Stimulated activated CD4-positive, alpha-beta T cell treated with anti-CD3 and anti-CD28 coated beads, Interleukin-4, amount 100 ng/mL, for 48 hours (primary cell): ENCODE data around the gene POU2F3.
"Not testable (repeated sequence)": the region's sequence is repeated elsewhere in the genome, so short reads cannot be mapped to it uniquely, and the experiment has no call there.

Experiments
- DNase-seq, 2 donors: peaks; one replicate each; pipeline ENCODE4 v3.0.0-alpha.2; 2020; ENCODE audit warnings: low read depth in 2 of 2

Gene POU2F3

DNA sequence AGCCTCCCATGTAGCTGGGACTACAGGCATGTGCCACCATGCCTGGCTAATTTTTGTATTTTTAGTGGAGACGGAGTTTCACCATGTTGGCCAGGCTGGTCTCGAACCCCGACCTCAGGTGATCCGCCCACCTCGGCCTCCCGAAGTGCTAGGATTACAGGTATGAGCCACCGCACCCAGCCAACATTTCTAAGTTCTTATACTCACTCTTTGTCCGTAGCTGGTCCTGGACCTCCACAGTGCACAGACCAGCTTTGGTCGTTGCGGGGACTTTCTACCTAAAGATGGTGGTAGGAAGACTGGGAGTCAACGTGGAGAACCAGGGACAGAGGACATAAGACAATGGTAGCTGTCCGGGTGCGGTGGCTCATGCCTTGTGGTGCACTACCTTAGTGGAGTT lies 13.4 kb downstream of the POU2F3 start:
- not testable (repeated sequence) for DNase-seq

DNA sequence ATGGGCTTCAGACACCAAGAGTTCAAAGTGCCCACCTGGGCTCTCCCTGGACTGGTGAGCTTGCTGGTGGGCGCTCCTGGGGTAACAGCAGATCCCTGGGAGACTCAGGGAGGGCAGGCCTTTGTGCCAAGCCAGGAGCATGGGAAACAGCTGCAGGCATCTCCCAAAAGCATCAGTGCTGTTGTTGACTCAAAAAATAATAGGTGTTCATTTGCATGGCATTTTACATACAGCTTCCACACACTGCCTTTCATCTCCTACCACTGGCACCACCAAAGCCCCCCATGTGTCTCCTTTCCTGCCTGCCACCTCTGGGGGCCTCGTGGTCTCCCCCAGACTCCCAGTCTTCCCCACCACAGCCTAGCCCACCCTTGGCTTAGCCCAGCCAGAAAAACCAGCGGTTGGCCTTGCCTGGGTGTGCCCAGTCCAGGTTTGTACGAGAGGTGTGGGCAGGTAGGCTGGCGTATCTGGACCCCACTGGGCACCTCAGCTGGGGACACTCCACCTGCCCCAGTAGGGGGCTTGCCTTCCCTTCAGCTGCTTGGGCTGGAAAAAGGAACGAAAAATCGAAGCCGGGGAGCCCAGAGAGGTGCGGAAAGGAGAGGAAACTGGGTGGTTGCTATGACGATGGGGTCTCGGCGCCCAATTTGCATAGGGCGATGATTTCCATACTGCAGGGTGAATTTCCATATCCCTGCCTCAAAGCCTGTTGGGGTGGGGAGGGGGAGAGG lies 15.0 kb downstream of the POU2F3 start:
- DNase-seq = no peak

DNA sequence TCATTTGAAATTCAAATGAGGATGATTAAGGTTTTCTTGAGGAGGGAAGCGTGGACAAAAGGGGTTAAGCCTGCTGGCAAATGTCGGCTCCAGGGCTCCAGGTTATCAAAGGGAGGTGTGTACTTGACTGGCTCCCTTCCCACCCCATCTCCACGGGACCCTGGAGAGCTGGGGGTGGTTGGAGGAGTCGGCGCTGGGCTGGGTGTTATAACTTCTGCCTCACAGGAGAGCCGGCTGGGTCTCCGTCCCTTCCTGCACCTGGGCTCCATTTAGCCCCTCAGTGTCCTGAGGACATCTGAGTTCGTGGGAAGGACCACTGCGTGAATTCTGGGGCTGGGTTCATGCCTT lies 15.6 kb downstream of the POU2F3 start:
- DNase-seq = no peak

DNA sequence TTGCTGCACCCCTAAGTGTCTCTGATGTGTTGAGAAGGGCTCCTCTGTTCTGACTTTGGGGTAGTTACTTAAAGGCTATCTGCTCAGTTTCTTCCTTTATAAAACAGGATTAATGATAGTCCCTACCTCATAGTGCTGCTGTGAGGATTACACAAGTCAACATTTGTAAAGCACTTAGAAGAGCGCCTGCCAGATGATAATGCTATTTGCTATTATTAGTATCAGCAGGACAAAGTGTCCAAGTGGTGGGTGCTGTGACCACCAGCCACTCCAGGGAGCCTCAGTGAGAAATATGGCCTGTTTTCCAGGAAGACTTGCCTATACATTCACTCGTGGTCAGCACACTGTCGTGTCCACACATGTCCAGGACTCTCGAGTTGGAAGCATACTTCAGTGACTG lies 16.2 kb downstream of the POU2F3 start:
- DNase-seq = no peak

DNA sequence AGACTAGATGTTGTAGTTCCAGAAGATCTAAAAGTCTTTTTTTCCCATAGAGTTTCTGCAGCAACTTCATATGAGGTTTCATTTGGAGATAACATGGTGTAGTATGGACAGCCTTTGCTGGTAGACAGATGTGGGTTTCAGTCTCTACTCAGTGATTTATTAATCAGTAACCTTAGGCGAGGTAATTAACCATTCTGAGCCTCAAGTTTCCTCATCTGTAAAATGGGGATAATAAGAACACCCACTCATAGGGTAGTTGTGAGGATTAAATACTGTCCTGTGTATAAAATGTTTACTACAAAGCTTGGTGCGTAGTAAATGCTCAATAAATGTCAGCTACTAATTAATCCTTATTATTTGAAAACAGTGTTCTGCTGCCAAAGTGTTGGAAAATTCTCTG lies 16.8 kb downstream of the POU2F3 start:
- no peak for DNase-seq

DNA sequence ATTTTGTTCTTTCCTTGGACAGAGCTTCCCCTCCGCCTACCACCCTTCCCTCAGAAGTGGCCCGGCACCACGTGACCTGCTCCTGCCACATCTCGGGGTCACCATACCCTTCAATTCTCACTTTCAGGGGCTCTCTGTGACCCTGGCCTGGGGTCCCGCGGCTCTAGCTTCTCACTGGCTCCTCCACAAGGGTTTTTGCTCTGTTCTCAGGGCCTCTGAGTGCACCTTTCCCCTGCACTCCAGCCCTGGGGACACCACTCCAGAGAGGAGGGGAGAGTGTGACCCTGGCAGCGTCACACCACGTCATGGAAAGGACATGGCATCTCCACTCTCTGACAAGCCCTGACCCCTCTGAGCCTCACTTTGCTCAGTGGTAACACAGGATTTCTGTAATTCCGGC lies 17.4 kb downstream of the POU2F3 start:
- no peak for DNase-seq

DNA sequence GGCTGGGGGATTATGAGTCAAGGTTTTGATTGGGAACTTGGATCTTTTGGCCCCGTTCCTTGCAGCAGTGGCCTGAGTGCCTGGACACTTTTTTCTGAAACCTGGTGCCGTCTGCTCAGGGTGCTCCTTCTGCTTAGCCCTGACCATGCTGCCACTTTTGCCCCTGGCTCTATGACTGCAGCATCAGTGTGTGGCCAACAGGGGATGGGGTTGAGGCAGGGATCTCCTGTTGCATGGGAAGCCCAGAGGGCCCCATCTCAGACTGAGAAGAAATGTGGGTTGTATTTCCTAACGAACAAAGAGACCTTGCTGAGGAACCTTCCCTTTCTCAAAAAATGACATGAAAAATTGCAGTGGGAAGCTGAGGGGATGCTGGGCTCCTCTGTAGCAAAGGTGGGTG lies 18.7 kb downstream of the POU2F3 start:
- no peak for DNase-seq

DNA sequence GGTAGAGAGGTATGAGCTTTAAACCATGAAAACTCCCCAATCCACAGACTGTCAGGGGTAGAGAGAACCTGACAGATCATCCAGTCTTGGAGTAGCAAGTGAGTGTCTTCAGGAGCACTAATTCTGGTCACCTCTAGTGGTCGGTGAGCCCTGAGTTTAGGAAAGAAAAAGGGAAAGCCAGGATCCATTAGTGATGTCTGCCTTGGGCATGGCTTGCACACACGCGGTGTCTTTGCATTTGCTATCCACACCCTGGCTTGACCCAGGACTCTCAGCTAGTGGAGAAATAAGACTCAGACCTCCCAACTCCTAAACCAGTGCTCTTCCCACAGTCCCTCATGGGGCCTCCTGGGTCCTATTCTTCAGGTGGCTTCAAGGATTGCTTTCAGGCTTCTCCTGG lies 19.3 kb downstream of the POU2F3 start:
- DNase-seq = no peak

DNA sequence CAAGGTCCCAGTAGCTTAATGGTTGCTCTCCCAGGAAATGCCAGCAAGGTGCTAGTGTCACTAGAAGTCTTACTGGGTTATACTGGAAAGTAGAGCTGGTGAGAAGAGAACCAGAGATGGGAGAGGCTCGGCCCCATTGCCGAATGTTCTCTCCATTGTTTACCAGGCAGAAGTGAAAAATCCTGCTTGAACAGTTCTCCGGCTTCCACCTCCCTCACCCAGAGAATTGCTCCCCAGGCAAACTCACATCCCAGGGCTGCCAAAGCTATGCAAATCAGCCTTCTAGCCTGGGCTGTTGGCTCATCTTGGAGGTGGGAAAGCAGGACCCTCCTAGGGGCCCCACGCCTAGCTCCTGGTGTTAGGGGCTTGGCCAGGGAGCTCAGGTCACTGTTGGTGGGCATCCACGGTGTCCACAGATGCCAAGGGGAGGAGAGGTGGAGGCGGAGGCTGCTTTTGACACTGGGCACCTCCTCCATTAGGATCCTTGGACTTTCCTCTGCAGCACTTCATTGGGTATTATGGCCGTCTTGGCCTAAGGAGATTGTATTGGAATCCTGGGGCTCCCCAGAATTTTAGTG lies 20.1 kb downstream of the POU2F3 start:
- DNase-seq = no peak

DNA sequence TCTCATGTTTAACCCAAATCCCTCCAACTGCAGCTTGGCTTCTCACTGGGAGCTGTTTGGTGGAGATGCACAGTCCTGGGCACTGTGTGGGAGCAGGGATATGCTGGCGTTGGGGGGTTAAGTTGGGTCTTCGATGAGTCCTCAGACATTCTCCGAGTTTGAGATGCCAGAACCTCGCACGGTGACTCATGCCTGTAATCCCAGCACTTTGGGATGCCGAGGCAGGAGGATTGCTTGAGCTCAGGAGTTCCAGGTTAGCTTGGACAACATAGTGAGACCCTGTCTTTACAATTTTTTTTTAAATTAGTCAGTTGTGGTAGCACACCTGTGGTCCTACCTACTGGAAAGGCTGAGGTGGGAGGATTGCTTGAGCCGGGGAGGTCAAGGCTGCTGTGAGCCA lies 20.7 kb downstream of the POU2F3 start:
- no peak for DNase-seq

DNA sequence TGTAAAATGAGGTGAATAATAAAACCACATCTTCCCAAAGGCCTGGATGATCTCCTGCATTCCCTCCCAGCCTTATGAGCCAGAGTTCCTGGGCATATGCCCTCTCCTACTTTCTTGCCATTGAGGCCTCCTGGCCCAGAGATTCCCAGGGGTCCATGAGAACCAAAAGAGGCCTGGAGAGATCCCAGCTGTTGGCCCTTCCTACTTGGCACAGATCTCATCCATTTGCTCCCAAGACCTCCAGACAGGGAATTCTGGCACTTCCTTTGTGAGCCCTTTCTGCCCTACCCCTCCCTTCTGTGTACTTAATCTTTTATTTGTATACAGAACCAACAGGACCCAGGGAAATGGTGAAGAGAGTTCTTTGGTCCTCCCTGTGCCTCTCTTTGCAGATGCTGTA lies 21.4 kb downstream of the POU2F3 start:
- no peak for DNase-seq

DNA sequence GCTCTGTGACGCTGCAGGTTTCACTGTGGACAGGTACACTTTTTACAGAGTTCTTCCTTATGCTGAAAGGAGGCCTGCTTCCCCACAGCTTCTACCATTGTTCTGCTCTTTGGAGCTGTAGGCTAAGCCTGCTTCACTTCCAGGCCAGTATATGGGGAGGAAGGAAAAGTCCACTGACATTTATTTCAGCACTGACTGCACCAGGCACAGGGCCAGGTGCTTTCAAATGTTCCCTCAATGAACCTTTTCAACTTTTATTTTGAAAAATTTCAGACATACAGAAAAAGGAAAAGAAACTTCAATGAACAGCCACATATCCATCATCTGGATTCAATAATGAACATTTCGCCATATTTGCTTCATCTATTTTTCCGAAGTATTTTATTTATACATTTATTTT lies 22.0 kb downstream of the POU2F3 start:
- no peak for DNase-seq

DNA sequence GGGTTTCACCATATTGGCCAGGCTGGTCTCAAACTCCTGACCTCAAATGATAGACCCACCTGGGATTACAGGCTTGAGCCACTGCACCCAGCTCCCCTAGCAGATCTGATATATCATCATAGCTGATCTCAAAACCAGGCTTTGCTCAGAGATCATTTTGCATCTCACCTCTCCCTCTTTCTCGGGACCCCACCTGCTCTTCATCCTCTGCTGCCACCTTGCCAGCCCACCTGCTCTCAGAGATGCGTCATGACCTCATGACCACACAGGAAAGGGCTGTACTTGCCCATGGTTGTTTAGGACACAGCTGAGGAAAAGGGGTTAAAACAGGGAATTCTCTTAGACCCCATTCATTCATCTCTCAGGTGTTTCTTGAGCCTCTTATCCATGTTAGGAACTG lies 27.4 kb downstream of the POU2F3 start:
- DNase-seq = no peak

DNA sequence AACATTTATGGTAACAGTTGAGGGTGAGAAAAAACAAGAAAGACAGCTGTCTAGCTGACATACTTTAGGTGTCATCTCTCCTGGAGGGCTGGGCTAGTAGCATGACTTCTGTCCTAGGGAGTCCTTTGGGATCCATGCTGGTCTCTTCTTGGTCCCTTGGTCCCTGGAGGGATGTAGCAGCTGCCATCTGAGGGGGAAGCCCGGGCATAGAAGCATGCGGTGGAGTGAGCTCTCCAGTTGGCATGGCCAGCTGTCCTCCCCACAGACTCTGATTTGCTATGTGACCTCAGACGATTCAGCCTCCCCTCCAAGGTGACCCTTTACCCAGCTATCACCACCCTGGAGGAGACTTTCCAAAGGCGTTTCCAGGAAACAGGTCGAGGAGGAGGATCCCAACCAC lies 28.7 kb downstream of the POU2F3 start:
- DNase-seq = no peak

DNA sequence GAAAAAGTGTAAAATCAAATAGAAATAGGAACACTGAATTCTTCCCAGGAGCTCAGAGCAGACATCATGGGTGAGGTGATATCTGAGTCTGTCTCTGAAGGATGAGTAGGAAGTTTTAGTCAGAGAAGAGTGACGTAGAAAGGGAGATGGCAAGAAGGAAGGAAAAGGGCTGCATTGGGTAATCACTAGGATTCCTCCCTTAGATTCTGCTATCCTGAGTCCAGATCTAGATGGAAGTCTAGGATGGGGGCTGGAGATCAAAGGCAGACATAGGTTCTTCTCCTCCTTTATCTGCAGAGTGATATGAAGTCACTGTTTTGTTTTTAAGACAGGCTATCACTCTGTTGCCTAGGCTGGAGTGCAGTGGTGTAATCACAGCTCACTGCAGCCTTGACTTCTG lies 30.4 kb downstream of the POU2F3 start:
- no peak for DNase-seq

DNA sequence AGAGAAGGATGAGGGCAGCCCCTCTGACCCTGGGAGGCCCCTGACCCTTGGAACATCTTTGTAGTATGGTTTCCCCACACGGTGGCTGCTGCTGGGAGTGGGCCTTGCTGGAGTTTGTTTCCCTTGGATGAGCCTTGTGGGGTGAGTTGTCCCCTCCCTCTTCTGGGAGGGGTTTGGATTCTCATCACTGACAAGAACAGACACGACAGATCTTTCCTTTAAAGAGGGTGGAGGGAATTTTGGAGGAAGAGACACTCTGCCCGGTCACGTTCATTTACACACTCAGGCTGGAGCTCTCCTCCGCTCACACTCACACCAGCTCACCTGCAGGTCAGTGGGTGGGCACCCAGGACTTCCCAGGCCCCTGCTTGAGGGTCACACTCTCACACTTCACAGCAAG lies 31.7 kb downstream of the POU2F3 start:
- no peak for DNase-seq

DNA sequence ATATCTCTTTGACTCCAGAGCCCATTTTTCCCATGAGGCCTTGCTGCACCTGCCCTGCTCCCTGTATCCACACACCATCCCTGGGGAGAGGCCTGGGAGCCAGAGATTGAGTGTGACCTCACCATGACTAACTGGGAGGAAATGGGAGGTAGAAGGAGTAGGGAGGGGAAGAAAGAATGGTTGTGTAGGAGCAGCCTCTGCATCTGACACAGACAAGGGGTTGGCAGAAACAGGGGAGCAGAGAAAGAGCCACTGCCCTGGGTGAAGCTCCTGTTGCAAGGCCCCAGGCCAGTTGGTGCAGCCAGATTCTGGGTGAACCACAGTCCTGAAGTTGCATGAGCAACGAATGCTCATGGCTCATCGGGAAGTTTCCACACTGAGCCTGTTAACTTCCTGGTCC lies 32.4 kb downstream of the POU2F3 start:
- DNase-seq = no peak

DNA sequence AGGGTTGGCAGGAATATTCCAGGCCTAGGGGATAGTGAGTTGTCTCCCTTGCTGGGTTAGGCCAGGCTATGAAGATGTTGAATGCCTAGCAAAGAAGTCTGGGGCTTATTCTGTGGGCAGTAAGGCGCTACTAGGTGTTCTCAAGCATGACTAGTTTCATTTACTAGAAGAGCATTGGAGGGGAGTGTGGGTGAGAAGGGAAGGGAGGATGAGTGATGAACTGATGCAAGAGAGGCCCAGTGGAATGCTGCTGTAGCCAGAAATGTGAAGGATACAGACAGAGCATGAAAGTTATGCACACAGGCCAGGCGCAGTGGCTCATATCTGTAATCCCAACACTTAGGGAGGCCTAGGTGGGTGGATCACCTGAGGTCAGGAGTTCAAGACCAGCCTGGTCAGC lies 33.5 kb downstream of the POU2F3 start:
- no peak for DNase-seq

DNA sequence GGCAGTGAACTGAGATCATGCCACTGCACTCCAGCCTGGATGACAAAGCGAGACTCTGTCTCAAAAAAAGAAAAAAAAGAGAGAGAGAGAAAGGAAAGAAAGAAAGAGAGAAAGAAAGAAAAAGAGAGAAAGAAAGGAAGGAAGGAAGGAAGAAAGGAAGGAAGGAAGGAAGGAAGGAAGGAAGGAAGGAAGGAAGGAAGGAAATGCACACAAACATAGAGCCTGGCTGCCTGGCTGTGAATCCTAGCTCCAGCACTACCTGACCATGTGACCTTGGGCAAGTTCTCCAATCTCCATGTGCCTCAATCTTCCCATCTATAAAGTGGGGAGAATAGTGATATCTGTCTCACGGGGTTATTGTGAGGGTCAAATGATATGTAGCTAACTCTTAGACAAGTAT lies 34.0 kb downstream of the POU2F3 start:
- DNase-seq = not testable (repeated sequence)

DNA sequence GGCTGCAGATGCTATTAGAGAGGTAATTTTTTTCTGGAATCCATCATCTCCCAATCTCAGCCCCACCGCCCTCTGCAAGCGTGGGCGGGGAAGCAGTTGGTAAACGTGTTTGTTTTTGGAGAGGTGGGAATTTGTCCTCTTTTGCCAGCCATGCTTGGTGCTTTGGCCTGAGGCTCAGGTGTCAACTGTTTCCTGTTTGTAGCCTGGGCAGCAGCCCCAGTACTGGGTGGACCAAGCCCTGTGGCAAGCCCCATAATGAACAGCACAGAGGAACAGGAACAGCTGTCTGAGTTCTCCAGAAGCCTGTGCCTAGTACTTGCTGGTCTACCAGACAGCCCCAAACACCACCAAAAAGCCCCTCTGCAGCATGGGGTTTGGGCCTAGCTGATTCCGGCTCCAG lies 39.6 kb downstream of the POU2F3 start:
- no peak for DNase-seq

DNA sequence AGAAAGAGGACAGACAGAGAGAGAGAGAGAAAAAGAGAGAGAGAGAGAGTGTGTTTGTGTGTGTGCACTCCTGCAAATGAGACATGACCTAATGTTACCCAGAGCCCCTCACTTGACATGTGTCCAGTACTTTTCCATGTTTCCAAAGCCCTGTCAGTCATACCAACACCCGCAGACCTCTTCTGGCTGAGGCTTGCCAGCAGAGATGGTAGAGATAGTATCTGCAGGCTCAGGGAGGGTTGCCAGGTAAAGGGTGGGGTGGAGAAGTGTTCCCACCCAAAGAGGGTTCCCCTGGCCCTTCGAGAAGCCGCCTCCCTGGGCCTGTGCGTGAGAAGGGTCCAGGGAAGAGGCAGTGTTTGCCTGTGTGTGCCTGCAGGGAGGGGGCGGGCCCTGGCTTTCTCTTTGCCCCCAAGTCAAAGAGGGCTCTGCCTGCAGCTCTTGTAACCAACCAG lies 40.7 kb downstream of the POU2F3 start:
- DNase-seq = no peak

DNA sequence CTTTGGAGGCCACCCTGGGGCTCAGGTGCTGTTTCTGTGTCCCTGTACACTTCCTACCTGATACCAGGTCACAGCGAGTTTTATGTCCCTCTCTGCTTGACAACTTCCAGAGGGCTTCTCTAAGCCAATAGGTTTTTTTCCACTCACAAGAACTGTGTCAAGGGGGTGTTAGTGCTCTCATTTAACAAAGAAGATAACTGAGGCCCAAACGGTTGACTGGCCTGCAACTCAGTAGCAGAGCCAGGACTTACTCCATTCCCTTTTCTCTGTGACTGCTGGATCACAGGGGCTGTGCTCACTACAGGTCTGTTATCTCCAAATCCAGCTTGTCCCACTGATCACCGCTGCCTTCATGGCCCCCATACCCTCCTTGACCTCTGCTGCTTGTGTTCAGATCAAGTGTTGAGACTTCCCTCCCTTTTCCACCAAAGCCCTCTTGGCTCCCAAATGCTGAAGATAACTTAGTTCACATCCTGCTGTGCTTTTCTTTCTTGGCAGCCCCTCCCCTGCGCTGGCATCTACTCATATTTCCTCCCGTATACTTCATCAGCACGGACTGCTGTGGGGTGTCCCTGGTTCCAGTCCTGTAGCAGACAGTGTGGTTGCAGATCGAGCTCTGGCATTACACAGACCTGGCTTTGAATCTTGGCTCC lies 41.3 kb downstream of the POU2F3 start:
- no peak for DNase-seq

DNA sequence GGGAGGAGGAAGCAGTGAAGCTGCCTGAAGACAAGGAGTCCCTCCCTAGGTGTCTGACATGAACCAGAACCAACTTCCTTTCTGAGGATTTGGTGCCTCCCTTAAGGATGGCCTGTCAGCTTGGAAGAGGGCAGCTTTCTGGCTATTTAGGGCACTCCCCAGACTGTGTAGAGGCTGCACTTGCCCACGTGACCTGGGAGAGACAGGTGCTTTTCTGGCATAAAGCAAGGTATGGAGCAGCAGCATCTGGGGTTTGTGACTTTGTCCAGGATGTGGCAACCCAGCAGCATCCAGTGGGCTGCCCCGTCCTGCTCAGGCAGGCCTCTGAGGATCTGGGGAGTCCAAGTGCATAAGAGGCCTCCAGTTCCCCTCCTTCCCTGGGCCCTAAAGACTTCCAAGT lies 43.2 kb downstream of the POU2F3 start:
- no peak for DNase-seq

DNA sequence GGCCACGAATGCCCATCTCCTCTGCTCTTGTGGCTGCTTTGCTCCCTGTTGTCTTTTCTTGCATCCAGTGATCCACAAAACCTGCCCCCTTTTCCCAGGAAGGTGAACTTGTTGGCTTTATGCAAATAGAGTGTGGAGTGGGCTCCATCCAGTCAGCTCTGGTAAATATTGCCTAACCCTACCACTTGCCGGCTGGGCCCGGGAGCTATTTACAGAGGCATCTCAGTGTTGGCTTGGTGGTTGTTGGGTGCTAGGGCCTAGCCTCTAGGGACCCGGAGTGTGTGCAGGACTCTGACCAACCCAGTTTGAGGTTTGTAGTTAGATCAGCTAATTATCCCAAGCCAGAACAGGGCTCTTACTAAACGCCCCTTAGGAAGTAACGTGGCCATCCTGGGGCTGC lies 44.3 kb downstream of the POU2F3 start:
- DNase-seq = no peak
